Esophagus mucosa (tissue), 1 donor: Measurements from ENCODE around the gene TRIM8. TPM values are rescaled to one million over a fixed set of nuclear protein-coding genes. Genes with fewer than 3 reads are reported as not detected.
"Not testable (repeated sequence)": the region's sequence is repeated elsewhere in the genome, so short reads cannot be mapped to it uniquely, and the experiment has no call there.

ENCODE experiments used
- ATAC-seq: fragments of 200-7000 bp; cut with Tn5 transposase; one replicate; pipeline ENCODE4 v1.9.1; 2020
- total RNA-seq: library from RNA; stranded (reverse); gene quantifications from one replicate; pipeline ENCODE4 v1.2.4, GENCODE V29; 2023
- donor health status: DM: yes; HTN: yes; CAD: no.

Gene TRIM8
- total RNA-seq, 1 donor from 2014 or later = 29.1 TPM

DNA sequence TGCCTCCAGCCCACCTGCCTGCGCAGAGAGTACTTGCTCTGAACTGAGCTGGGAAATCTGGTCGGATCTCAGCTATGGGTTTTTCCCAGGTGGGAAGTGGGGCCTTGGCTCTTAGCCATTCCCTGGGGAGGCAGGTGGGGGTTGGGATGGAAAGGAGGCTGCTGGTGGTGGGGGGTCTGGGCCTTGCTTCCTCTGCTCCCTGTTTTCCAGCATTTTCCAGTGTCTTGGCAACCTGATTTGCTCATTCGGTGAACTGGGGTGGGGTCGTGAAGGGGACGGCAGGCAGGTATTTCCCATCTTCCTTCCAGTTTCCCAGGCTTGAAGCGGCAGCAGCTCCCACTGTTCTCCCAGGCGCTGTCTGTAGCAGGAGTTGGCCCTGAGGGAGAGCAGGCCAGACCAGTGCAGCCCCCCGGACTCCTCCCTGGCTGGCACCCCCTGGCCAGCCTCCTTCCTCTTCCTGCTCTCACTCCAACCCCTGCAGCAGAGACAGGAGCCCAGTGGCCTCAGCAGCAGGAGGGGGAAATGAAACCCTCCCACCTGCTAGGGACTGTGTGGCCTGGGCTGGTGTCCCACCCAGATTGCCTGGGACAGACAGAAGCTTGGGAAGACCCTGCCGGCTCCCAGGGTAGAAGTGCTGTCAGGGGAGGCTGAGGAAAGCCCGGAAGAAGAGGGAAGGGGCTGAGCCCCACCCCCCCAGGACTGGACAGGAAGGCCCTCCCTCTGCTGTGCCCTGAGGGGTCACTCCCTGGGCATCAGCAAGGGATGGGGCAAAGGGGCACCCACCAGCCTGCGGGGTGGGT is 6.6 kb downstream of the TRIM8 start:
- ATAC-seq = no peak

DNA sequence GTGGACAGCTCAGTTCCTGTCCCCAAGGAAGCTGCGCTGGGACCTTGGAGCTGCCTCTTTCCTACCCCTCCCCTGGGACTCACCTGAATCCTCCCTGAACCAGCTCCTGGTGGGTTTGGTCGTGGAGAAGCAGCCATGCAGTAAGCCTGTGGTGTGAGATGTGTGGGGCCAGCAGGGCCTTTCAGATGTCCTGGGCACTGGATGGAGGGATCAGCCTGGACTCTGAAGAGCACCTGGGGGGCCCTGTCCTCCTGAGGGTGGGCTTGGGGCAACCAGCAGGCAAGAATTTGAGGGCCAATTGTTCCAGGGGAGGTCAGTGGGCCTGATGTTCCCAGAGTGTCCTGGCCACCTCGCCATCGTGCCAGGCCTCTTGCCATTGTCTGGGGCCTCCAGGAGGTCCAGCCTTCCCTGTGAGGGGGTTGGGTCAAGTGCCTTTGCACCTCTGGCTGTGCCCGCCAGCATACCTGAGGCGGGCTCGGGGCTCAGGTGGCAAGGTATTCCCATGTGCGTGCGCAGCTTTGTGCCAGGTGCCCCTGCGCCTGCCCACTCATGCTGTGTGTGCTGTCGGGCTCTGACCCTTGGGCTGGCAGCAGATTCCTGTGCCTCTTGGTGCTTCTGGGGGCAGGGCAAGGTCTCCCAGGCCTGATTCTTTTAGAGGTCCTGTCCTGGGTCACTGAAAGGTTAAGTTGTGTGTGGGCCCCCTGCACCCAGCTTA is 7.3 kb downstream of the TRIM8 start:
- no peak for ATAC-seq

DNA sequence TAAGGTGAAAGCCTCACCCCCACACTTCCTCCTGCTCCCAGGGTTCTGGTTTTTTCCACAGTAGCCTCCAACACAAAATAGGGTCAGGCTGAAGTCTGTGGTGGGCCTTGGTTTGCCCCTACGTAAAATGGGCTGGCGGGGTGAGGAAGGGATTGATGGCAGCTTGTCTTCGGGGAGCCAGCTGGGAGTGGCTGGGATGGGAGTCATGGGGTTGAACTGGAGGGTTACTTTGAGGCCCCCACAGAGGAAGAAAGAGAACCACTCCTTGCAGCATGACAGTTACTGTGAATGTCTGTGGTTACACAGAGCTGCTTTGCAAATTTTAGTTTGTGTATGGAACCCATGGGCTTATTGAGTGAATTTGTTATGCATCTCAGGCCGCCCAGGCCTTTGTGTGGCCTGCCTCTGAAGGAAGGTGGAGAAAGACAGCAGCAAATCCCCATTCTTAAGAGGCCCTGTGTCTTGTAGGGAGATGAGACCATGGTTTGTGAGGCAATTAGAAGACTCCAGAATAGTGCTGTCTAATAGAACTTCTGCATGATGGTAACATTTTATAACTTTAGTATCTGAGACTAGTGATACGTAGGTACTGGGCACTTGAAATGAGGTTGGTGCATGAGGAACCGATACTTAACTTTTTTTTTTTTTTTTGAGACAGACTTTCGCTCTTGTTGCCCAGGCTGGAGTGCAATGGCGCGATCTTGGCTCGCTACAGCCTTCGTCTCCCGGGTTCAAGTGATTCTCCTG is 8.1 kb downstream of the TRIM8 start:
- no peak for ATAC-seq

DNA sequence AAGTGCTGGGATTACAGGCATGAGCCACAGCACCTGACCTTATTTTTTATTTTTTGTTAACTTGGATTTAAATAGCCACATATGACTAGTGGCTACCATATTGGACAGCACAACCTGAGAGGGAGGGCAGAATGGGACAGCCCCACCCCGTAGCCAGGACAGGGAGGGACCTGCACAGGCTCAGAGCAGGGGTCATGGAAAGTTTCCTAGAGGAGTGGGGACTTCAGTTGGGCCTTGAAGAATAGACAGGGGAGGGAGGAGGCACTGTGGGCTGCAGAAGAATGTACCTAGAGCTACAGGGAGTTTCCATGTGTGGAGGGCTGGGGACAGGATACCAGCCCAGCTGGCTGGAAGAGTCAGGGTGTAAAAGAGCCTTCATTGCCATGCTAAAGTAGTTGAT is 8.8 kb downstream of the TRIM8 start:
- ATAC-seq = no peak

DNA sequence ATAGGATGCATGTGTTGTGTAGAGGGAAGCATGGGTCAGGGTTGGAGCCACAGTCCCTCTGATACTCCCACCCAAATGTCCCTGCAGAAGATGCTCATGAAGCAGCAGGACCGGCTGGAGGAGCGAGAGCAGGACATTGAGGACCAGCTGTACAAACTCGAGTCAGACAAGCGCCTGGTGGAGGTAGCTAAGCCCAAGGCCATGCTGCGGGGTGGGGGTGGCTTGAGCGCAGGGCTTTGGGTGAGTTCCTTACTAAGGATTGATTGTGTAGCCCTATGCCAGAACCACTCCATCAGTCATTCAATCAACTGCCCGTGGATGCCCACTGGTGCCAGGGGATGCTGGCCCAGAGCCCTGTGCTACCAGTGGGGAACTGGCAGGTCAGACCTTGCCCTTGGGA is 10.3 kb downstream of the TRIM8 start:
- ATAC-seq = no peak

DNA sequence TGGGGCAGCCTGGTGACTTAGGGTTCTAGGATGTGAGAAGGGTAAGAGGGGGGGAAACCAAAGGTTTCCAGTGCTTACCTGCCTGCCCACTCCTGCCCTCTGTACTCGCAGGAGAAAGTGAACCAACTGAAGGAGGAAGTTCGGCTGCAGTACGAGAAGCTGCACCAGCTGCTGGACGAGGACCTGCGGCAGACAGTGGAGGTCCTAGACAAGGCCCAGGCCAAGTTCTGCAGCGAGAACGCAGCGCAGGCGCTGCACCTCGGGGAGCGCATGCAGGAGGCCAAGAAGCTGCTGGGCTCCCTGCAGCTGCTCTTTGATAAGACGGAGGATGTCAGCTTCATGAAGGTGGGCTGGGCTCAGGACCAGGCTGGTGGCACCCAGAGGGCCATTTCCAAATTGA is 10.7 kb downstream of the TRIM8 start:
- ATAC-seq = no peak

DNA sequence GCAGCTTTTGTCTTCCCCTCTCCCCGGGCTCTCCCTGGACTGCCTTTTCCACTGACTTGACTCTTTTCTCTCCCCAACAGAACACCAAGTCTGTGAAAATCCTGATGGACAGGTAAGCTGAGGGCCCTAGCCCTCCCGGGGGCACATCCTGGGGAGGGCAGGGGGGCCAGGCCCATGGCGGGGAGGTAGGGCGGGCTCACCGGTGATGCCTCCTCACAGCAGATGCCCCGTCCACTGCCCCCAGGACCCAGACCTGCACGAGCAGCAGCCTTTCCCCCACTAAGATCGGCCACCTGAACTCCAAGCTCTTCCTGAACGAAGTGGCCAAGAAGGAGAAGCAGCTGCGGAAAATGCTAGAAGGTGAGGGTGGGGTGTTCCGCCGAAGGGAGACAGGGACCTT is 11.7 kb downstream of the TRIM8 start:
- no peak for ATAC-seq

DNA sequence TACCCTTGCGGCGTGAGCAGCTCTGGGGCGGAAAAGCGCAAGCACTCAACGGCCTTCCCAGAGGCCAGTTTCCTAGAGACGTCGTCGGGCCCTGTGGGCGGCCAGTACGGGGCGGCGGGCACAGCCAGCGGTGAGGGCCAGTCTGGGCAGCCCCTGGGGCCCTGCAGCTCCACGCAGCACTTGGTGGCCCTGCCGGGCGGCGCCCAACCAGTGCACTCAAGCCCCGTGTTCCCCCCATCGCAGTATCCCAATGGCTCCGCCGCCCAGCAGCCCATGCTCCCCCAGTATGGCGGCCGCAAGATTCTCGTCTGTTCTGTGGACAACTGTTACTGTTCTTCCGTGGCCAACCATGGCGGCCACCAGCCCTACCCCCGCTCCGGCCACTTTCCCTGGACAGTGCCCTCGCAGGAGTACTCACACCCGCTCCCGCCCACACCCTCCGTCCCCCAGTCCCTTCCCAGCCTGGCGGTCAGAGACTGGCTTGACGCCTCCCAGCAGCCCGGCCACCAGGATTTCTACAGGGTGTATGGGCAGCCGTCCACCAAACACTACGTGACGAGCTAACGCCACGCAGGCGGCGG is 12.6 kb downstream of the TRIM8 start:
- ATAC-seq = no peak

DNA sequence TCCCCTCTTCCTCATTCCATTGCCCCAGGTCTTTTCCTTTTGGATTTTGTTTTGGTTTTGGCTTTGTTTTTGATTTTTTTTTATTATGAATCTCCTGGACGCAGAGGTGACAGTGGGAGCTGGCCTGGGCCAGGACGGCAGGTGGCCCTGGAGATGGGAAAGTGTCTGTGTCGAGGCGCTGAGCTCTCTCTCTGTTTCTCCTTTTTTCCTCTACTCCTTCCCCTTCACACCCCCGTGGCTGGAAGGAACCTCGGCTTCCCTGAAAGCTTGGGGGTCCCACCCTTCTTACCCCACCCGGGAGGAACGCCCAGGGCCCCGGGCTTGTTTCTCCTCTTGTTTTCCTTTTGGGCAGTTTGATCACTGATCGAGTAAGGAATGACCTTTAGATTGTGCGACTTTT is 13.2 kb downstream of the TRIM8 start:
- no peak for ATAC-seq

DNA sequence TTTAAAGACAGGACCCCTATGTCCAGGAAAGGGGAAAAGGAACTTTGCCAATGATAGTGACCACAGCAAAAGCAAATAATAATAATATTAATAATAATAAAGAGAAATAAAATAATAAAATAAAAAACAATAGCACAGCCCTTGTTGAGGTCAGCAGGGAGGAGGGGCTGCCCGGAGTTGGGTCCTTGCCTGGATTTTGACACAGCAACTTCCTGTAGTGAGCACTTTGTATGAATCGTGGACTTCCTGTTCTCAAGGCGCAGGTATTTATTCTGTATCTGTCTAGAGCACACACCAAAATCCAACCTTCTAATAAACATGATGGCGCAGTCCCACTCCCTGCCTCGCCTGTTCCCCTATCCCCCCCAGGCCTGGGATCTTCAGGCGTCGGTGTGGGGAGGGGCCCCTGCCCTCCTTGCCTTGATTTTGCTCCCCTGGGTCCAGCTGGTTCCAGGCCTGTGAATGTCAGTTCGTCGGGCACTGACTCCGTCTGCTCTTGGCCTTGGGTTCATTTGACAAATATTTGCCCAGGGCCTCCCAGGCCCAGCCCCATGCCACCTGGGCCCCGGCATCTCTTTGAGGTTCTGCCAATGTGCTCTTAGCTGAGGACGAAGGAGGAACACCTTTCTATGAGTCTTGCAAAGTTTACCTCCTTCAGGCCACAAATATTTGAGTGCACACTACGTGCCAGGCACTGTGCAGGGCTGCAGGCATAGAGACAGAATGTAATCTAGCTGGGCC is 13.9 kb downstream of the TRIM8 start:
- peak; percentile 33 for ATAC-seq

DNA sequence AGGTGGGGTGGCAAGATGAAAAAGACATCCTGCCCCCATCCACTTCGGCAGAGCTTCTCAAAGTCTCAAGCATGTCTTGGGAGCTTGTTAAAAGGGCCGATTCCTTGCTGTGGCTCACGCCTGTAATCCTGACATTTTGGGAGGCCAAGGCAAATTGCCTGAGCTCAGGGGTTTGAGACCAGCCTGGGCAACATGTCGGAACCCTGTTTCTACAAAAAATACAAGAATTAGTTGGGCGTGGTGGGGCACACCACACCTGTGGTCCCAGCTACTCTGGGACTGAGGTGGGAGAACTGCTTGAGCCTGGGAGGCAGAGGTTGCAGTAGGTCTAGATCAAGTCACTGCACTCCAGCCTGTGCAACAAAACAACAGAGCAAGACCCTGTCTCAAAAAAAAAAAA is 14.5 kb downstream of the TRIM8 start:
- ATAC-seq = no peak

DNA sequence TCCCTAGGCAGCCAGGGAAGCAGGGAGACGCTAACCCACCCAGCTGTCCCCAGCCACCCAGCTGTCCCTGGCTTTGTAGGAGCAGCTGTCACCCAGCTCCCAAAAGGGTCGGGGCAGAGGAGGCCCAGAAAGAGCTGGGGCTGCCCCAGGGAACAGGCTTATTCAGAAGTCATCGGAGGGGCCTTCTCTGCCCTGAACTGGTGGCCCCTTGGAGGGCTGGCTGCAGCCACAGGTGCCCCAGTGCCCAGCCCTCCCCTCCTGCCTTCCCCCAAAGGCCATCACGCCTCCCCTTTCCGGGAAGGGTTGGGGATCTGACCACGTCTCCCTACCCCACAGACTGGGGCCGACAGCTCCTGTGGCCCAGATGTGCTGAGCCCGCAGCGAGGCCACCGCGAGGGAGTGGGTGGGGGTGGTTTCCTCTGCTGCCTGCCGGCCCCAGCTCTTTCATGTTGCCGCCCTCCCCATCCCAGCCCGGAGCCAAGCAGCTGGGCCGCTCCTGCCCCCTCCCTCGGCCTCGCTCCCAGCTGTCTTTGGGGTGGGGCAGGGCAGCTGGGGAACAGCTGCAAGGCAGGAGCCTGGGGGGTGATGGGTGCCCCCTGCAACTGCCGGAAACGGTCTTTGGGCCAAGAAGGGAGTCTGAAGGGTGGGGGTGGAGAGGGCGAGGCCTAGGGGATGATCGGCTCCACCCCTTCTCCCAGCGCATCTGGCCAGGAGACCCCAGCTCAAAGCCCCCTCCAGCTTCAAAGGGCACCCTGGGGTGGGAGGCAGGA is 16.8 kb downstream of the TRIM8 start:
- peak; percentile 44 for ATAC-seq

DNA sequence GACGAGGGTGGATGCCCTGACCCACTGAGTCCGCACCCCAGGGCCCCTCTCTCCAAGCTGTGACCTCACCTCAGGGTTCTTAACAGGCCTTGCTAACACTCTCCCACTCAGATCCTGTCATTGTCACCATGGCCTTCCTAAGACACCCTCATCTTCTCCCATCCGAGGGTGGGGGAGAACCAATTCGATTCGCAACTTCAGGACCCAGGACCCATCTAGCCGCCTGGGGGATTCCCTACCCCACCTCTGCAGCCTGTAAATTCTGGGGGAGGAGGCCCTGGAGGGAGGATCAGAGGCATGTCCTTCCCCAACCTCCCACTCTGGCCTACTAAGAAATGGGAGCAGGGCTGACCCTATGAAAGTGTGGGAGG is 17.4 kb downstream of the TRIM8 start:
- peak; percentile 9 for ATAC-seq

DNA sequence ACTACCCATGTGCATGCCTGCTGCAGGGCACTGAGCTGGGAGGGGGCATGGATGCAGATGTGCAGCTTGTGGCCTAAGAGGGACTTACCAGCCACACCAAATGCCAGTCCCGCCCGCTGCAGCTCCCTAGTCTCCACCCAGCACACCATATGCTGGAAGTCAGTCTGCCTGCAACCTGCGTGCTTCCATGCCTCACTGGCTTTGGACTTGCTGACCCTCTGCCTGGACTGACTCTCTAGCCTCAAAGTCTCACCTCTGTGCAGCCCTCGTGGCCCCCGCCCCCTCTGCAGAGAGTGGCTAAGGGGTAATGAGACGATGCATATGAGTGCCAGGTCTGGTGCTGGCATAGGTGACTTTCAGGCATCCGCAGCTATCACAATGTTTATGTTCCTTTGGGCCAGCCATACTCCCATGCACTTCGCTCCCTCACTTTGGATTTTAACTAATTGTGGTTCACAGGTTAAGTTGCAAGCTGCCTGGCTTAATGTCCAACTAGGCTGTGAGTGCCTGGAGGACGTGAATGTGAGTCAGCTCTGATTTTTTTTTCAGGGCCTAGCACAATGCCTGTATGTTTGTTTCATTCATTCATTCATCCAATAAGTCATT is 21.7 kb downstream of the TRIM8 start:
- no peak for ATAC-seq

DNA sequence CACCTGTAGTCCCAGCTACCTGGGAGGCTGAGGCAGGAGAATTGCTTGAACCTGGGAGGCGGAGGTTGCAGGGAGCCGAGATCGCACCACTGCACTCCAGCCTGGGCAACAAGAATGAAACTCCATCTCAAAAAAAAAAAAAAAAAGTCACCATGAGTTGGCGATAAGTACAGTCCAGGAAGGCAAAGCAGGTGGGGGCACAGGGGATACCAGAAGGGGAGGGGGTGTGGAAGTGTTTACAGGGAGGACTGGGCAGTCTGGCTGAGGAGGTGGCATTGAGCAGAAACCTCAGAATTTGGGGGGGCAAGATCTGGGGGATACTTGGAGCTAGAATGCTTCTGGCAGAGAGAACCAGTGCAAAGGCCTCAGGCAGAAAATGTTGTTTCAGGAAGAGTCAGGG is 23.1 kb downstream of the TRIM8 start:
- ATAC-seq = not testable (repeated sequence)

DNA sequence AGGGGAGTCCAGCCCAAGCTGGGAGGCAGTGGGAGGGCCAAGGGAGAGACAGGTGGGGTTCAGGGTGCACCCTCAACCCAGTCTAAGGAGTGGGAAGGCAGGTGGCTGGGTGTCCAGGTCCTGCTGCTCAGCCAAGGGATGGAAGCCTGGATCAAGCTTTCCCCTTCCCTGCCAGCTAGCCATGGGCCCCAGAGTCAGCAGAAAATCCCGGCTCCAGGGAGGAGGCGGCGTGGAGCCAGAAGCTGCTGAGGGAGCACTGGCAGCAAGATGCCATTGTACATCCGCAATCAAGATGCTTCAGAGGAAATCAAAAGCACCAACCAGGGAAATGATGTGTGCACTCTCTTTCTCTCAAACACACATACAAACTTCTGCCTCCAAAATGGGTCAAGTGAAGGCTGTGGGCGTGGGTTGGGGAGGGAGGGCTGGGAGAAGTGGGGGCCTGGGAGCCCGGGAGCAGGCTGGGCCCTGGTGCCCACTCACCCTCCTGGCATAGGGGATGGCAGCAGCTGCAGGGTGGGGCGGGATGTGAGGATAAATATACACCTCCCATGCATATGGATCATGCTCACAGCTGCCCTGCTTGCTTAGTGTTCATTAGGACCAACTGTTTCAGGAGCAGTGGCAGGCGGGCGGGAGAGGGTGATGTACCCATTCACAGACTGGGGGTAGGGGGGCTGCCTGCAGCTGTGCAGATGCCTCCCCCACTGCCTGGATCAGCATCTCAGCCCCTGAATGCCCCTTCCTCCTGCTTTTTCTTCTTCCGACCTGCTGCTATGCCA is 24.2 kb downstream of the TRIM8 start:
- no peak for ATAC-seq

DNA sequence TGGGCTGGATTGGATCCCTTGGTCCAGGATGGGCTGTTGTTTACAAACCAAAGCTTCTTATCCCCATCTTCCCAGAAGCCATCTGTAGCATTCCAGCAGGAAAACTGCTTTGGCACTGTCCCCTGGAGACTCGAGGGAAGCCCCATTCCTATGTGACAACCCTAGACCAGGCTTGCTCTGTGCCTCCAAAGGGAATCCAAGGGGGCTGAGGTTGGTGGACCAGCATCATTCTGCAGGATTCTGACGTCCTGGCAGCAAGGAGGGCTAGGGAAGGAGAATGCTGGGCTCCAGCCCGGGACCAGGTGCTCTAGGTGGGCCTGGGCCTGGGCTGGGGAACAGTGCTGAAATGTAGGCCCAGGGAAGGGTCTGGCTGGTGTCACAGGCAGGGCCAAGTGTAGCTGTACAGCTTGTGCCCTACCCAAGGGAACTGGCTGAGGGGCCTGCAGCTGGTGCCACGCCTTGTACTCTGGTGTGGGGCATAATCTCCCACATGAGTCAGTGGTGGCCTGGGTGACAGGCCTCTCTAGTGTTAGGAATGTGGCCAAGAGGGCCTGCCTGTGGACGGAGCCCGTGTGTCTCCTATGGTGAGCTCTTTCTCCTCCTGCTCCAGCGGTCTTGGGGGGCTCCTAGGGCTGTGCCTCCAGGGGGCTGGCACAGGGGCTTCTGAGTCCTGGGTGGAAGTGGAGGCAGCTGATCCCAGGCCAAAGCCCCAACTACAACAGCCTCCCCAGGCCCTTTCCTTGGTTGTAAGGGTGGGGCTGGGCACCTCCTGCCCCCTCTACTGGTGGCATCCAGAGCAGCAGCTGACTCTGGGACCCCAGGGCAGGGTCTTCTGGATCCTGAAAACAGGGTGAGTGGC is 25.2 kb downstream of the TRIM8 start:
- peak; percentile 92 for ATAC-seq

DNA sequence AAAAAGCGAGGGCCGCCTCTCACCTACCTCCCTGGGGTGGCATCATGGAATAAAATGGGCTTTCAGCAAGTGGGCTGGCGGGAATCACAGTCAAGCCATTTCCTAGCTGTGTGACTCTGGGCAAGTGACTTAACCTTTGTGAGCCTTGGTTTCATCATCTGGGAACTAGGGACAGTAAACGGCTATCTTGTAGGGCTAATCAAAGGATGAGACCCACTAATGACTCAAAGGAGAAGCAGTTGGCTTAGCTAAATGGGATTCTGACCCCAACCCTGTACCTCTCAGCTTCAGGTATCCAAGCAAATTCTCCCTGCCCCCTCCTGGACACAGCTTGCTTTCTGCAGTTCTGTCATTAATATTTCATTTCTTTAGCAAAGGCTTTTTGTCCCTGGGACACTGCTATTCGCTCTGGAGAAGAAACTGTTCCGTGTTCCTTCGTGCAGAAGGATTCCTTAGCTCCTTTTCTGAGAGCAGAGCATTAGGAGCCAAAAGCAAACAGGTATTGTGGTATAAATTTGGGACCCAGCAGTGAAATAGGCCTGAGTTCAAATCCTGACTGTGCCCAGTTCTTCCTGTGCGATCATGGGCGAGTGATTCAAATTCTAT is 25.9 kb downstream of the TRIM8 start:
- ATAC-seq = no peak

DNA sequence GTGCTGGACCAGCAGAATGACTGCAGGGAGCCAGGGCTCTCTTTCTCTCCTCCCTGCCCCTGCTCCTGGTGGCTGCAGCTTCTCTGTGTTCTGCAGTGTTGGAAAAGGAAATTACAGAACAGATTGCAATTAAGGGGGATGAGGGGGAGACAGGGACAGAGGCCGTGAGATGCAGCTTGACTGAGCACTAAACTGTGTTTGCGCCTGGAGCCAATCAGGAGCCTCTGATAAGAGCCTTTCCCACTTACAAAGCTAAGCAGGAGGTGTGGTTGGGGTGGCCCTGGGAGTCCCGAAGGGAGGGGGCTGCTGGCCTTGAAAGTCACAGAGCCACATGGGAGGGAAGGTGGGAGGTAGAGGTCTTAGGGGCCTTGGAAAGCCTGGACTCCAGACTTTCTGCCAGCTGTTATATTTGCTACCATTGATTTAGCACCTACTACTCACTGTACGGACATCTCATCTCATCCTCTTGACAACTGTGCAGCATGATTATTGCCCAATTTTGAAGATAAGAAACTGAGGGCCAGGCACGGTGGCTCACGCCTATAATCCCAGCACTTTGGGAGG is 26.7 kb downstream of the TRIM8 start:
- no peak for ATAC-seq
